Progenitor cell of endocrine pancreas (in vitro differentiated cells): ENCODE measurements around the gene CHIT1. TPM values are rescaled to one million over a fixed set of nuclear protein-coding genes. Genes with fewer than 3 reads are reported as not detected.
A peak's percentile ranks its signal among the peaks of the same experiment; 100 is the strongest.

Source experiments
- DNase-seq: peaks from one replicate; pipeline ENCODE4 v3.0.0; 2021; ENCODE audit warnings: low spot score; ENCODE audit not compliant: unreplicated experiment
- H3K27ac Mint-ChIP-seq: 2 replicates; pipeline ENCODE4 v1.8.0; 2021; ENCODE audit warnings: mild to moderate bottlenecking, moderate library complexity, mixed read lengths
- H3K27me3 Mint-ChIP-seq: 2 replicates; pipeline ENCODE4 v1.8.0; 2021; ENCODE audit warnings: mixed read lengths
- H3K36me3 Mint-ChIP-seq: 2 replicates; pipeline ENCODE4 v1.8.0; 2022; ENCODE audit warnings: mixed read lengths; ENCODE audit not compliant: insufficient read depth
- H3K4me1 Mint-ChIP-seq: 2 replicates; pipeline ENCODE4 v1.8.0; 2021; ENCODE audit warnings: low read depth, mixed read lengths
- H3K4me3 Mint-ChIP-seq: 2 replicates; pipeline ENCODE4 v1.8.0; 2021; ENCODE audit warnings: low read depth, mild to moderate bottlenecking, moderate library complexity, mixed read lengths
- H3K9me3 Mint-ChIP-seq: 2 replicates; pipeline ENCODE4 v1.8.0; 2021; ENCODE audit warnings: low read depth, mixed read lengths
- CTCF ChIP-seq: fragments of 200-600 bp; sonication (generic); IDR thresholded peaks from one replicate; pipeline ENCODE4 v1.5.0; 2021; ENCODE audit warnings: antibody characterized with exemption, mild to moderate bottlenecking; ENCODE audit not compliant: unreplicated experiment
- long read RNA-seq: library from polyadenylated mRNA; unstranded; transcript quantifications from one replicate; pipeline ENCODE4 v2.0.0, GENCODE V29; 2020
- total RNA-seq: library from RNA; stranded (reverse); gene quantifications from 2 replicates; pipeline ENCODE4 v1.2.1, GENCODE V29; 2021

Gene CHIT1
- total RNA-seq = 0.14 and 0.95 TPM in 2 replicates
- long read RNA-seq = 0 reads

- peaks cover 8% of the 10 kb centered on the region for H3K9me3 Mint-ChIP-seq
- peaks cover 2% of the 10 kb centered on the region for H3K36me3 Mint-ChIP-seq
- H3K4me3 Mint-ChIP-seq = no peak within 1 kb of the TSS
- H3K27ac Mint-ChIP-seq = no peak within 1 kb of the TSS
- no peak for TF ChIP-seq CTCF
- H3K27me3 Mint-ChIP-seq = peaks cover 56% of the 10 kb centered on the region
- no peak for DNase-seq
- H3K4me1 Mint-ChIP-seq = no peaks in the 10 kb centered on the region
Observed at GRCh38 chr1:203229471-203230135, at the start of gene CHIT1. CHIT1 (minus strand) TSS chr1:203229673; CDS start chr1:203229636, 37 bp downstream.

- peak overlapping the region; percentile 73 for H3K27ac Mint-ChIP-seq
- no peaks in the 10 kb centered on the region for H3K27me3 Mint-ChIP-seq
Observed at GRCh38 chr1:203278885-203279406, 49.5 kb upstream of the CHIT1 start.

GRCh38 chr1:203278082-203278884, 48.8 kb upstream of the CHIT1 start:
- Mint-ChIP-seq H3K9me3 (no peaks in the 10 kb centered on the region), H3K36me3 (no peaks in the 10 kb centered on the region), H3K4me1 (peaks cover 56% of the 10 kb centered on the region), H3K27ac (peak overlapping the region; percentile 73), H3K27me3 (no peaks in the 10 kb centered on the region), H3K4me3 (no peak overlapping the region)
- no peak for TF ChIP-seq CTCF
- DNase-seq = no peak

More at GRCh38 chr1:203278885-203279406, 49.5 kb upstream of the CHIT1 start:
- no peak for DNase-seq
- no peak for TF ChIP-seq CTCF
- Mint-ChIP-seq H3K36me3 (no peaks in the 10 kb centered on the region), H3K4me1 (peaks cover 51% of the 10 kb centered on the region), H3K4me3 (no peak overlapping the region), H3K9me3 (no peaks in the 10 kb centered on the region)

GRCh38 chr1:203276916-203277545, 47.6 kb upstream of the CHIT1 start:
- no peak overlapping the region for H3K4me3 Mint-ChIP-seq
- peaks cover 44% of the 10 kb centered on the region for H3K4me1 Mint-ChIP-seq
- TF ChIP-seq CTCF = no peak
- H3K36me3 Mint-ChIP-seq = no peaks in the 10 kb centered on the region
- DNase-seq = no peak
- no peak overlapping the region for H3K27ac Mint-ChIP-seq
- no peaks in the 10 kb centered on the region for H3K27me3 Mint-ChIP-seq
- no peaks in the 10 kb centered on the region for H3K9me3 Mint-ChIP-seq

- no peak for TF ChIP-seq CTCF
- Mint-ChIP-seq H3K27ac (no peak overlapping the region), H3K36me3 (no peaks in the 10 kb centered on the region), H3K4me3 (no peak overlapping the region), H3K4me1 (peaks cover 40% of the 10 kb centered on the region), H3K9me3 (no peaks in the 10 kb centered on the region), H3K27me3 (no peaks in the 10 kb centered on the region)
- DNase-seq = no peak
Observed at GRCh38 chr1:203276408-203276807, 46.9 kb upstream of the CHIT1 start.
